OCI-LY7 (cell line): ENCODE data around the gene SCML2. TPM values are rescaled to one million over a fixed set of nuclear protein-coding genes. Genes with fewer than 3 reads are reported as not detected.

Experiments
- BruUV-seq: library from RNA; stranded (reverse); fragments of 400-500 nt; replicated peaks from 2 replicates; lab custom pipeline; 2021; lab: Mats Ljungman, UMichigan
- CTCF ChIA-PET: fragments of 300-600 bp; sonication (Branson Sonifier 250); formaldehyde crosslinking; loops from one replicate; lab custom pipeline; 2022; ENCODE audit warnings: antibody characterized with exemption; ENCODE audit not compliant: unreplicated experiment; lab: Charles Lee
- POLR2A ChIA-PET: fragments of 300-600 bp; sonication (Branson Sonifier 250); formaldehyde crosslinking; loops from one replicate; lab custom pipeline; 2022; ENCODE audit warnings: antibody characterized with exemption; lab: Charles Lee
- DNase-seq: peaks from one replicate; pipeline ENCODE4 v3.0.0-alpha.2; 2015; ENCODE audit warnings: low spot score
- H2AFZ ChIP-seq: fragments of 200-600 bp; sonication (generic), shearing (Covaris generic); 2 replicates; pipeline ENCODE4 v1.6.1; 2014; ENCODE audit warnings: mild to moderate bottlenecking, antibody characterized with exemption, low read length, moderate library complexity
- H3K27ac ChIP-seq: fragments of 200-600 bp; sonication (generic); 2 replicates; pipeline ENCODE4 v1.5.1; 2014; ENCODE audit warnings: mixed run types, low read depth, mild to moderate bottlenecking, moderate library complexity, low read length, inconsistent platforms; ENCODE audit not compliant: poor library complexity, severe bottlenecking
- H3K36me3 ChIP-seq: fragments of 200-600 bp; sonication (generic); 2 replicates; pipeline ENCODE4 v1.6.1; 2014; ENCODE audit warnings: mild to moderate bottlenecking, antibody characterized with exemption, low read length, moderate library complexity, mixed read lengths; ENCODE audit not compliant: insufficient read depth
- H3K4me1 ChIP-seq: fragments of 200-600 bp; sonication (generic); 2 replicates; pipeline ENCODE4 v1.5.1; 2014; ENCODE audit warnings: mild to moderate bottlenecking, low read length; ENCODE audit not compliant: insufficient read depth, poor library complexity, severe bottlenecking
- H3K4me2 ChIP-seq: fragments of 200-600 bp; sonication (generic); 2 replicates; pipeline ENCODE4 v1.6.1; 2014; ENCODE audit warnings: mild to moderate bottlenecking, low read length
- H3K4me3 ChIP-seq: fragments of 200-600 bp; sonication (generic); 2 replicates; pipeline ENCODE4 v1.5.1; 2014; ENCODE audit warnings: mild to moderate bottlenecking, low read depth, low read length; ENCODE audit not compliant: poor library complexity, severe bottlenecking
- H3K79me2 ChIP-seq: fragments of 200-600 bp; sonication (generic); 2 replicates; pipeline ENCODE4 v1.6.1; 2016; ENCODE audit warnings: low read depth, mild to moderate bottlenecking, low read length, moderate library complexity, mixed read lengths; ENCODE audit not compliant: insufficient read depth
- H3K9me2 ChIP-seq: fragments of 200-600 bp; sonication (generic); 2 replicates; pipeline ENCODE4 v1.6.1; 2016; ENCODE audit warnings: mild to moderate bottlenecking, low read length, mixed read lengths; ENCODE audit not compliant: insufficient read depth
- H3K9me3 ChIP-seq: fragments of 200-600 bp; sonication (generic); 2 replicates; pipeline ENCODE4 v1.6.1; 2014; ENCODE audit warnings: mild to moderate bottlenecking, mixed run types, low read length, mixed read lengths
- H4K20me1 ChIP-seq: fragments of 200-600 bp; sonication (generic); 2 replicates; pipeline ENCODE4 v1.6.1; 2014; ENCODE audit warnings: mild to moderate bottlenecking, antibody characterized with exemption, low read length, moderate library complexity, mixed read lengths; ENCODE audit not compliant: insufficient read depth
- CTCF ChIP-seq: fragments of 200-600 bp; sonication (generic); conservative IDR thresholded peaks from 2 replicates; pipeline ENCODE4 v1.5.1; 2014; ENCODE audit warnings: mild to moderate bottlenecking, antibody characterized with exemption, low read length, moderate library complexity, mixed read lengths
- EZH2phosphoT487 ChIP-seq: fragments of 200-600 bp; sonication (generic); IDR thresholded peaks from 2 replicates; pipeline ENCODE4 v1.6.1; 2018; ENCODE audit warnings: low read depth, borderline replicate concordance, mild to moderate bottlenecking, mixed run types, antibody characterized with exemption, low read length, moderate library complexity, mixed read lengths
- intact Hi-C: fragments of 100-400 bp; cut with micrococcal nuclease; formaldehyde crosslinking; loops from one replicate; pipeline ENCODE4 v1.10.0; 2022; ENCODE audit not compliant: unreplicated experiment
- total RNA-seq, 2 experiments: library from RNA; depleted of rRNA in 1 of 2; stranded (reverse); fragments of >200 nt in 1 of 2; shearing (Covaris generic) in 1 of 2; gene quantifications; 2 replicates each; pipeline ENCODE4 v1.2.3, GENCODE V29; 2014 to 2022

The SCML2 gene
- total RNA-seq, 2 experiments from 2014 or later: 12.9 to 26.2 TPM

GRCh38 chrX:18278449-18278848 lies 76.0 kb downstream of the SCML2 start:
- POLR2A ChIA-PET: interaction anchor here (0.6 to 1.4 kb wide), 2 partner anchors 23 to 192 kb away, joined by 3 read pairs; no protein-coding TSS in a partner anchor

GRCh38 chrX:18272222-18272621 lies 82.3 kb downstream of the SCML2 start:
- Histone ChIP-seq H2AFZ (no peak overlapping the region), H3K4me3 (no peak overlapping the region), H3K36me3 (no peaks in the 10 kb centered on the region), H3K4me1 (no peaks in the 10 kb centered on the region), H3K9me2 (no peaks in the 10 kb centered on the region), H3K4me2 (no peak overlapping the region), H3K9me3 (no peaks in the 10 kb centered on the region), H3K27ac (no peak overlapping the region), H4K20me1 (no peaks in the 10 kb centered on the region), H3K79me2 (no peaks in the 10 kb centered on the region)
- TF ChIP-seq CTCF (no peak), EZH2phosphoT487 (no peak)
- CTCF ChIA-PET: no interaction called here
- intact Hi-C loops: no loop called here
- no peak for DNase-seq
- BruUV-seq: no TSS peak
- POLR2A ChIA-PET: no interaction called here

More at GRCh38 chrX:18278449-18278848, 76.0 kb downstream of the SCML2 start:
- DNase-seq: no peak
- Histone ChIP-seq H3K4me3 (no peak overlapping the region), H3K4me2 (no peak overlapping the region), H3K9me2 (no peaks in the 10 kb centered on the region), H4K20me1 (no peaks in the 10 kb centered on the region), H3K9me3 (no peaks in the 10 kb centered on the region), H3K79me2 (no peaks in the 10 kb centered on the region), H2AFZ (no peak overlapping the region), H3K27ac (no peak overlapping the region), H3K36me3 (no peaks in the 10 kb centered on the region; the same call in 1 of the 2 replicates), H3K4me1 (no peaks in the 10 kb centered on the region)
- CTCF ChIA-PET: no interaction called here
- TF ChIP-seq EZH2phosphoT487: no peak
- TF ChIP-seq CTCF: no peak
- intact Hi-C loops: no loop called here
- no TSS peak for BruUV-seq

GRCh38 chrX:18271725-18272124 lies 82.8 kb downstream of the SCML2 start:
- intact Hi-C loops: no loop called here
- no peak overlapping the region for H3K4me2 ChIP-seq
- TF ChIP-seq EZH2phosphoT487: no peak
- no peak for TF ChIP-seq CTCF
- H3K4me1 ChIP-seq: no peaks in the 10 kb centered on the region
- CTCF ChIA-PET: no interaction called here
- H3K9me2 ChIP-seq: no peaks in the 10 kb centered on the region
- H3K4me3 ChIP-seq: no peak overlapping the region
- H3K27ac ChIP-seq: no peak overlapping the region
- BruUV-seq: no TSS peak
- DNase-seq: no peak
- no peak overlapping the region for H2AFZ ChIP-seq
- POLR2A ChIA-PET: no interaction called here
- no peaks in the 10 kb centered on the region for H4K20me1 ChIP-seq
- no peaks in the 10 kb centered on the region for H3K36me3 ChIP-seq
- H3K9me3 ChIP-seq: no peaks in the 10 kb centered on the region
- H3K79me2 ChIP-seq: no peaks in the 10 kb centered on the region
